CD14-positive monocyte (primary cell): ENCODE results near the gene TTLL11. TPM values are rescaled to one million over a fixed set of nuclear protein-coding genes. Genes with fewer than 3 reads are reported as not detected.

ENCODE experiments used
- DNase-seq, 3 donors: peaks; one replicate each; pipeline ENCODE4 v3.0.0-alpha.2; 2011 to 2022
- H2AFZ ChIP-seq: 2 replicates; pipeline ENCODE4 v1.6.0; 2012; ENCODE audit warnings: mild to moderate bottlenecking, low read depth, low read length, inconsistent platforms; ENCODE audit not compliant: insufficient read depth, poor library complexity, severe bottlenecking
- H3K27ac ChIP-seq, 2 donors: 1 replicate in 1 of 2; 2 replicates in 1 of 2; pipeline ENCODE4 v1.5.1; 2012 to 2013; ENCODE audit warnings: low read length in 2 of 2, control low read depth in 1 of 2, inconsistent platforms in 1 of 2, low read depth in 1 of 2, mild to moderate bottlenecking in 1 of 2
- H3K27me3 ChIP-seq, 2 donors: one replicate each; pipeline versions ENCODE4 v1.6.0 to v1.6.1; 2011 to 2013; ENCODE audit warnings: low read length in 2 of 2; ENCODE audit not compliant: control insufficient read depth in 2 of 2, insufficient read depth in 2 of 2
- H3K36me3 ChIP-seq, 2 donors: replicated peaks in 1 of 2; 1 replicate in 1 of 2; 2 replicates in 1 of 2; pipeline versions ENCODE4 v1.5.1 to v1.6.1; 2012 to 2013; ENCODE audit warnings: low read length in 2 of 2, control low read depth in 1 of 2, inconsistent platforms in 1 of 2, mild to moderate bottlenecking in 1 of 2; ENCODE audit not compliant: insufficient read depth in 2 of 2, control insufficient read depth in 1 of 2
- H3K4me1 ChIP-seq, 2 donors: 1 replicate in 1 of 2; 2 replicates in 1 of 2; pipeline versions ENCODE4 v1.5.1 to v1.6.1; 2012 to 2013; ENCODE audit warnings: low read length in 2 of 2, control low read depth in 1 of 2, inconsistent platforms in 1 of 2, mild to moderate bottlenecking in 1 of 2, moderate library complexity in 1 of 2; ENCODE audit not compliant: insufficient read depth in 2 of 2, control insufficient read depth in 1 of 2
- H3K4me2 ChIP-seq: replicated peaks from 2 replicates; pipeline ENCODE3; 2012; ENCODE audit warnings: low read length, moderate library complexity, mild to moderate bottlenecking; ENCODE audit not compliant: poor library complexity, severe bottlenecking; ENCODE audit errors: extremely low read depth
- H3K4me3 ChIP-seq, 3 experiments: fragments of 200-600 bp in 1 of 3; sonication (generic) in 1 of 3; replicated peaks in 1 of 3; 1 replicate in 2 of 3; 2 replicates in 1 of 3; pipeline ENCODE4 v1.5.1; 2011 to 2013; ENCODE audit warnings: low read length in 3 of 3, mild to moderate bottlenecking in 3 of 3, control low read depth in 2 of 3, low read depth in 2 of 3, inconsistent platforms in 1 of 3, moderate library complexity in 1 of 3
- H3K79me2 ChIP-seq: 2 replicates; pipeline ENCODE4 v1.6.0; 2012; ENCODE audit warnings: mild to moderate bottlenecking, control low read depth, inconsistent platforms, low read length, moderate library complexity; ENCODE audit not compliant: insufficient read depth
- H3K9ac ChIP-seq: 2 replicates; pipeline ENCODE4 v1.6.0; 2017; ENCODE audit warnings: low read length, mild to moderate bottlenecking; ENCODE audit not compliant: insufficient read depth, poor library complexity, severe bottlenecking
- H3K9me3 ChIP-seq, 2 donors: replicated peaks in 1 of 2; 1 replicate in 1 of 2; 2 replicates in 1 of 2; pipeline versions ENCODE4 v1.5.1 to v1.6.1; 2012 to 2013; ENCODE audit warnings: low read length in 2 of 2, control low read depth in 1 of 2; ENCODE audit not compliant: control insufficient read depth in 1 of 2, insufficient read depth in 1 of 2
- H4K20me1 ChIP-seq: 2 replicates; pipeline ENCODE4 v1.6.0; 2012; ENCODE audit warnings: mild to moderate bottlenecking, low read length, control low read depth, moderate library complexity; ENCODE audit not compliant: insufficient read depth
- H3K27ac Mint-ChIP-seq, 7 donors: one replicate each; pipeline ENCODE4 v1.8.0; 2020; ENCODE audit warnings: mild to moderate bottlenecking in 7 of 7, mixed read lengths in 7 of 7, moderate library complexity in 6 of 7, inconsistent platforms in 2 of 7
- H3K27me3 Mint-ChIP-seq, 3 donors: one replicate each; pipeline ENCODE4 v1.8.0; 2021 to 2022; ENCODE audit warnings: low read depth in 3 of 3, mild to moderate bottlenecking in 3 of 3, mixed read lengths in 3 of 3, moderate library complexity in 3 of 3, inconsistent platforms in 1 of 3
- H3K36me3 Mint-ChIP-seq, 2 donors: one replicate each; pipeline ENCODE4 v1.8.0; 2020; ENCODE audit warnings: mixed read lengths in 2 of 2, inconsistent platforms in 1 of 2, mild to moderate bottlenecking in 1 of 2
- H3K4me1 Mint-ChIP-seq: one replicate; pipeline ENCODE4 v1.8.0; 2020; ENCODE audit warnings: mild to moderate bottlenecking, mixed read lengths
- H3K4me3 Mint-ChIP-seq, 2 donors: one replicate each; pipeline ENCODE4 v1.8.0; 2020; ENCODE audit warnings: mild to moderate bottlenecking in 2 of 2, mixed read lengths in 2 of 2, moderate library complexity in 1 of 2
- H3K9me3 Mint-ChIP-seq, 7 donors: one replicate each; pipeline ENCODE4 v1.8.0; 2020 to 2022; ENCODE audit warnings: mixed read lengths in 7 of 7, mild to moderate bottlenecking in 6 of 7, moderate library complexity in 6 of 7, inconsistent platforms in 2 of 7
- WGBS: methylation state at CpG from one replicate; pipeline ENCODE4 v1.1.5; 2013; ENCODE audit warnings: missing lambda C conversion rate; ENCODE audit not compliant: insufficient coverage; 5-methylcytosine and 5-hydroxymethylcytosine counted together
- intact Hi-C, 2 donors: fragments of 100-400 bp; cut with micrococcal nuclease; formaldehyde crosslinking; loops; one replicate each; pipeline versions ENCODE4 v1.15.0 to v1.15.1; 2023
- polyA plus RNA-seq, 3 donors: library from polyadenylated mRNA; depleted of rRNA in 1 of 3; unstranded in 2 of 3; stranded (reverse) in 1 of 3; fragments of 300-500 nt in 2 of 3; fragments of >200 nt in 1 of 3; fragmentation: Illumina TruSeq in 2 of 3; gene quantifications; 1 replicate in 2 of 3; 2 replicates in 1 of 3; pipeline ENCODE4 v1.2.3, GENCODE V29; 2012 to 2021
- TF ChIP-seq, protein P1 (sequence below): fragments of 200-600 bp; IDR thresholded peaks from one replicate; pipeline ENCODE4 v1.8.0; 2022; ENCODE audit warnings: antibody characterized with exemption, mild to moderate bottlenecking

Gene TTLL11
- polyA plus RNA-seq, 3 donors = 2.9 to 3.5 (median 3.1) TPM

DNA sequence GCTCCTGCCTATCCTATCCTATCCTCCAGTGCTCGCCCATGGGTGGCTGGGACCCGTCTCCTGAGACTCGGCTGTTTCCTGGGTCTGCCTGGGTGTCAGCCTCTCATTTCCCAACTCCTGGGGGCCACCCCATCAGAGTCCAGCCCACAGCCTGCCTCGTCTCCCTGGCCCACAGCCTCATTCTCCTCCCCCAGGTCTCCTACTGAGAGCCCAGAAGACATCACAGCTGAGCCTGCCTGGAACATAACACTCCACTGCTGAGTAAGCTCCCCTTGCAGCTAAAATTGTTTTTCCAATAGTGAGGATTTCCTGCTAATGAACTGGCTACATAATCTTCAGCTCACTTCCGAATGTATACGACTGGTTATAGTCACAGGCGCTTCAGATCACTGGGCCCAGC is 95.3 kb downstream of the TTLL11 start:
- intact Hi-C loops = loop anchor here in 1 of 2 donors (10.0 kb wide), 1 partner anchor 533 kb away; no protein-coding TSS in a partner anchor
- Histone ChIP-seq H3K4me2 (no peak overlapping the region), H3K27ac (no peak overlapping the region), H3K79me2 (no peaks in the 10 kb centered on the region), H3K27me3 (no peaks in the 10 kb centered on the region), H2AFZ (no peak overlapping the region), H3K36me3 (no peaks in the 10 kb centered on the region), H4K20me1 (no peaks in the 10 kb centered on the region), H3K9me3 (no peaks in the 10 kb centered on the region), H3K4me1 (no peaks in the 10 kb centered on the region), H3K9ac (no peak overlapping the region), H3K4me3 (no peak overlapping the region)
- Mint-ChIP-seq H3K27me3 (no peaks in the 10 kb centered on the region), H3K4me3 (no peak overlapping the region), H3K27ac (no peak overlapping the region), H3K9me3 (no peaks in the 10 kb centered on the region), H3K36me3 (no peaks in the 10 kb centered on the region), H3K4me1 (peaks cover 3% of the 10 kb centered on the region)
- DNase-seq = no peak
- WGBS = 87% methylated on average over 5 of the region's 7 CpGs
- TF ChIP-seq, protein P1, sequence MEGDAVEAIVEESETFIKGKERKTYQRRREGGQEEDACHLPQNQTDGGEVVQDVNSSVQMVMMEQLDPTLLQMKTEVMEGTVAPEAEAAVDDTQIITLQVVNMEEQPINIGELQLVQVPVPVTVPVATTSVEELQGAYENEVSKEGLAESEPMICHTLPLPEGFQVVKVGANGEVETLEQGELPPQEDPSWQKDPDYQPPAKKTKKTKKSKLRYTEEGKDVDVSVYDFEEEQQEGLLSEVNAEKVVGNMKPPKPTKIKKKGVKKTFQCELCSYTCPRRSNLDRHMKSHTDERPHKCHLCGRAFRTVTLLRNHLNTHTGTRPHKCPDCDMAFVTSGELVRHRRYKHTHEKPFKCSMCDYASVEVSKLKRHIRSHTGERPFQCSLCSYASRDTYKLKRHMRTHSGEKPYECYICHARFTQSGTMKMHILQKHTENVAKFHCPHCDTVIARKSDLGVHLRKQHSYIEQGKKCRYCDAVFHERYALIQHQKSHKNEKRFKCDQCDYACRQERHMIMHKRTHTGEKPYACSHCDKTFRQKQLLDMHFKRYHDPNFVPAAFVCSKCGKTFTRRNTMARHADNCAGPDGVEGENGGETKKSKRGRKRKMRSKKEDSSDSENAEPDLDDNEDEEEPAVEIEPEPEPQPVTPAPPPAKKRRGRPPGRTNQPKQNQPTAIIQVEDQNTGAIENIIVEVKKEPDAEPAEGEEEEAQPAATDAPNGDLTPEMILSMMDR = no peak

GRCh38 chr9:121996783-121997182 is 96.3 kb downstream of the TTLL11 start:
- peaks cover 3% of the 10 kb centered on the region for H3K4me1 Mint-ChIP-seq
- DNase-seq = no peak
- no peaks in the 10 kb centered on the region for H3K9me3 Mint-ChIP-seq
- intact Hi-C loops = loop anchor here in 1 of 2 donors (10.0 kb wide), 1 partner anchor 532 kb away; no protein-coding TSS in a partner anchor
- no peak overlapping the region for H3K27ac ChIP-seq
- H3K9me3 ChIP-seq = no peaks in the 10 kb centered on the region
- no peaks in the 10 kb centered on the region for H4K20me1 ChIP-seq
- no peak overlapping the region for H3K27ac Mint-ChIP-seq
- H3K36me3 ChIP-seq = no peaks in the 10 kb centered on the region
- no peak overlapping the region for H3K4me3 Mint-ChIP-seq
- H3K79me2 ChIP-seq = no peaks in the 10 kb centered on the region
- H3K27me3 Mint-ChIP-seq = no peaks in the 10 kb centered on the region
- no peaks in the 10 kb centered on the region for H3K36me3 Mint-ChIP-seq
- 76% methylated on average over 3 of the region's 4 CpGs for WGBS
- H3K4me3 ChIP-seq = no peak overlapping the region
- H3K27me3 ChIP-seq = no peaks in the 10 kb centered on the region
- TF ChIP-seq, protein P1 = no peak
- no peaks in the 10 kb centered on the region for H3K4me1 ChIP-seq
- H3K9ac ChIP-seq = no peak overlapping the region
- H3K4me2 ChIP-seq = no peak overlapping the region
- no peak overlapping the region for H2AFZ ChIP-seq
